H1 (cell line): Measurements from ENCODE around the gene OR14J1. TPM values are rescaled to one million over a fixed set of nuclear protein-coding genes. Genes with fewer than 3 reads are reported as not detected.

Experiments
- CTCF ChIA-PET: fragments of 300-600 bp; sonication (Branson Sonifier 250); formaldehyde crosslinking; loops from one replicate; lab custom pipeline; 2021; ENCODE audit not compliant: partially characterized antibody; lab: Charles Lee
- POLR2A ChIA-PET: fragments of 300-600 bp; sonication (Branson Sonifier 250); formaldehyde crosslinking; loops from one replicate; lab custom pipeline; 2021; ENCODE audit warnings: inconsistent platforms; ENCODE audit not compliant: partially characterized antibody; lab: Charles Lee
- DNase-seq, 2 experiments: peaks; one replicate each; pipeline versions ENCODE4 v3.0.0 to v3.0.0-alpha.2; 2010 to 2022; ENCODE audit warnings: low spot score in 2 of 2, low read depth in 1 of 2, mixed read lengths in 1 of 2
- FAIRE-seq: peaks from 2 replicates; lab custom pipeline; 2011; peaks lifted over from hg19 to GRCh38; lab: Jason Lieb, UNC
- H2AFZ ChIP-seq: 2 replicates; pipeline ENCODE4 v1.8.1; 2012; ENCODE audit warnings: low read length, inconsistent platforms
- H2AK5ac ChIP-seq: 2 replicates; pipeline ENCODE4 v1.6.1; 2013; ENCODE audit warnings: low read depth, low read length
- H2BK120ac ChIP-seq: replicated peaks from 2 replicates; pipeline ENCODE3; 2013; ENCODE audit warnings: low read depth, low read length, inconsistent platforms
- H2BK12ac ChIP-seq: 2 replicates; pipeline ENCODE4 v1.6.1; 2013; ENCODE audit warnings: low read depth, low read length
- H2BK15ac ChIP-seq: 2 replicates; pipeline ENCODE4 v1.6.1; 2013; ENCODE audit warnings: low read length
- H2BK20ac ChIP-seq: 2 replicates; pipeline ENCODE4 v1.6.1; 2013; ENCODE audit warnings: low read length
- H2BK5ac ChIP-seq: 2 replicates; pipeline ENCODE4 v1.6.1; 2013; ENCODE audit warnings: low read depth, low read length
- H3K14ac ChIP-seq: 2 replicates; pipeline ENCODE4 v1.6.1; 2013; ENCODE audit warnings: inconsistent platforms; ENCODE audit not compliant: insufficient read length
- H3K18ac ChIP-seq: 2 replicates; pipeline ENCODE4 v1.6.1; 2013; ENCODE audit warnings: low read length; ENCODE audit errors: extremely low read depth
- H3K23ac ChIP-seq: 2 replicates; pipeline ENCODE4 v1.6.1; 2013; ENCODE audit warnings: inconsistent platforms; ENCODE audit not compliant: insufficient read length
- H3K23me2 ChIP-seq: 2 replicates; pipeline ENCODE4 v1.6.1; 2013; ENCODE audit warnings: low read depth, low read length
- H3K27ac ChIP-seq: 2 replicates; pipeline ENCODE4 v1.6.1; 2011; ENCODE audit warnings: low read depth, low read length, inconsistent platforms
- H3K27me3 ChIP-seq, 4 experiments: replicated peaks in 1 of 4; 1 replicate in 1 of 4; 2 replicates in 3 of 4; pipeline versions ENCODE4 v1.6.1 to v1.8.1; 2011 to 2013; ENCODE audit warnings: low read length in 3 of 4, mild to moderate bottlenecking in 3 of 4, inconsistent platforms in 2 of 4, mixed read lengths in 2 of 4, moderate library complexity in 1 of 4; ENCODE audit not compliant: control insufficient read depth in 3 of 4, insufficient read depth in 3 of 4; ENCODE audit errors: extremely low read depth in 1 of 4
- H3K36me3 ChIP-seq, 4 experiments: 2 replicates each; pipeline versions ENCODE4 v1.6.1 to v1.8.1; 2011 to 2013; ENCODE audit warnings: mild to moderate bottlenecking in 4 of 4, low read length in 3 of 4, moderate library complexity in 2 of 4, control low read depth in 1 of 4, inconsistent platforms in 1 of 4; ENCODE audit not compliant: insufficient read depth in 4 of 4, control insufficient read depth in 2 of 4
- H3K4ac ChIP-seq: replicated peaks from 2 replicates; pipeline ENCODE3; 2013; ENCODE audit warnings: low read length, low read depth, mixed read lengths, inconsistent platforms; ENCODE audit not compliant: insufficient read length
- H3K4me1 ChIP-seq, 4 experiments: replicated peaks in 1 of 4; 1 replicate in 1 of 4; 2 replicates in 3 of 4; pipeline versions ENCODE4 v1.6.1 to v1.8.1; 2011 to 2013; ENCODE audit warnings: low read length in 3 of 4, inconsistent platforms in 2 of 4, mixed read lengths in 1 of 4; ENCODE audit not compliant: insufficient read depth in 4 of 4, control insufficient read depth in 3 of 4
- H3K4me2 ChIP-seq, 2 experiments: 2 replicates each; pipeline versions ENCODE4 v1.6.1 to v1.8.1; 2011 to 2013; ENCODE audit warnings: low read depth in 2 of 2, low read length in 2 of 2, control low read depth in 1 of 2, inconsistent platforms in 1 of 2, mild to moderate bottlenecking in 1 of 2; ENCODE audit not compliant: insufficient read depth in 1 of 2
- H3K4me3 ChIP-seq, 4 experiments: fragments of 200-600, 300-600 bp in 1 of 4; sonication (generic), shearing (Covaris generic), sonication (Bioruptor Twin) in 1 of 4; 2 replicates each; pipeline versions ENCODE4 v1.5.1 to v1.8.1; 2011 to 2016; ENCODE audit warnings: low read length in 4 of 4, low read depth in 3 of 4, control low read depth in 2 of 4, inconsistent platforms in 2 of 4, mild to moderate bottlenecking in 2 of 4, mixed read lengths in 1 of 4, moderate library complexity in 1 of 4; ENCODE audit not compliant: insufficient read depth in 2 of 4; ENCODE audit errors: extremely low read depth in 1 of 4
- H3K56ac ChIP-seq: replicated peaks from 2 replicates; pipeline ENCODE3; 2013; ENCODE audit warnings: low read depth, mild to moderate bottlenecking, mixed read lengths, low read length, inconsistent platforms; ENCODE audit not compliant: insufficient read length
- H3K79me1 ChIP-seq: 2 replicates; pipeline ENCODE4 v1.6.1; 2013; ENCODE audit warnings: low read depth, low read length, control low read depth
- H3K79me2 ChIP-seq, 2 experiments: 2 replicates each; pipeline versions ENCODE4 v1.6.1 to v1.8.1; 2012 to 2013; ENCODE audit warnings: low read length in 2 of 2, mild to moderate bottlenecking in 2 of 2, inconsistent platforms in 1 of 2; ENCODE audit not compliant: insufficient read depth in 2 of 2, control insufficient read depth in 1 of 2
- H3K9ac ChIP-seq, 4 experiments: replicated peaks in 1 of 4; 1 replicate in 1 of 4; 2 replicates in 3 of 4; pipeline versions ENCODE4 v1.6.1 to v1.8.1; 2011 to 2013; ENCODE audit warnings: low read depth in 3 of 4, low read length in 3 of 4, control low read depth in 2 of 4, mild to moderate bottlenecking in 2 of 4, moderate library complexity in 2 of 4, inconsistent platforms in 1 of 4; ENCODE audit errors: extremely low read depth in 1 of 4
- H3K9me3 ChIP-seq, 2 experiments: 2 replicates each; pipeline versions ENCODE4 v1.6.1 to v1.8.1; 2012 to 2013; ENCODE audit warnings: mild to moderate bottlenecking in 2 of 2, moderate library complexity in 2 of 2, control low read depth in 1 of 2, inconsistent platforms in 1 of 2, low read depth in 1 of 2, low read length in 1 of 2, mixed read lengths in 1 of 2; ENCODE audit not compliant: insufficient read depth in 2 of 2
- H4K20me1 ChIP-seq, 2 experiments: replicated peaks in 1 of 2; 2 replicates each; pipeline versions ENCODE3 to v1.8.1; 2011 to 2013; ENCODE audit warnings: inconsistent platforms in 2 of 2, low read length in 2 of 2, mild to moderate bottlenecking in 1 of 2; ENCODE audit not compliant: insufficient read depth in 2 of 2, control insufficient read depth in 1 of 2
- H4K5ac ChIP-seq: 2 replicates; pipeline ENCODE4 v1.6.1; 2013; ENCODE audit warnings: low read length, low read depth, mixed read lengths, inconsistent platforms; ENCODE audit not compliant: insufficient read length
- H4K8ac ChIP-seq: 2 replicates; pipeline ENCODE4 v1.8.0; 2013; ENCODE audit warnings: mild to moderate bottlenecking, moderate library complexity, low read length, inconsistent platforms; ENCODE audit not compliant: insufficient read depth; ENCODE audit errors: extremely low read depth
- H4K91ac ChIP-seq: replicated peaks from 2 replicates; pipeline ENCODE3; 2013; ENCODE audit warnings: low read length, mixed read lengths, inconsistent platforms; ENCODE audit not compliant: insufficient read length
- BCL11A ChIP-seq, 2 experiments: IDR thresholded peaks; one replicate each; pipeline ENCODE4 v1.6.1; 2011; ENCODE audit warnings: low read depth in 2 of 2, low read length in 2 of 2, mild to moderate bottlenecking in 2 of 2
- FOSL1 ChIP-seq: IDR thresholded peaks from 2 replicates; pipeline ENCODE4 v1.6.1; 2011; ENCODE audit warnings: mild to moderate bottlenecking, low read depth, low read length, moderate library complexity; ENCODE audit not compliant: insufficient read depth
- GTF2F1 ChIP-seq: IDR thresholded peaks from 2 replicates; pipeline ENCODE4 v1.6.1; 2012; ENCODE audit warnings: low read depth, low read length, improper control_type of control experiment, borderline replicate concordance
- HDAC6 ChIP-seq: IDR thresholded peaks from one replicate; pipeline ENCODE4 v1.7.1; 2012; ENCODE audit warnings: low read depth, mild to moderate bottlenecking, inconsistent platforms, low read length, moderate library complexity
- MAFK ChIP-seq: IDR thresholded peaks from 2 replicates; pipeline ENCODE4 v1.6.1; 2012; ENCODE audit warnings: low read depth, mild to moderate bottlenecking, improper control_type of control experiment, low read length
- WGBS, 2 experiments: shearing (Covaris generic) in 1 of 2; methylation state at CpG; one replicate each; pipeline versions ENCODE4 v1.1.6 to v1.1.7; 2013 to 2015; ENCODE audit warnings: low lambda C conversion rate in 2 of 2, mixed read lengths in 2 of 2, inconsistent platforms in 1 of 2, low coverage in 1 of 2, missing lambda C conversion rate in 1 of 2; ENCODE audit not compliant: insufficient replicate concordance in 2 of 2, insufficient coverage in 1 of 2, insufficient read length in 1 of 2; ENCODE audit errors: extremely low coverage in 1 of 2, missing lambda C conversion rate in 1 of 2; 5-methylcytosine and 5-hydroxymethylcytosine counted together
- polyA plus RNA-seq, 7 experiments: library from polyadenylated mRNA; depleted of rRNA in 3 of 7; stranded (reverse) in 5 of 7; unstranded in 2 of 7; fragments of >200 nt in 5 of 7; fragments of 200-250 nt in 2 of 7; gene quantifications; 1 replicate in 5 of 7; 2 replicates in 1 of 7; 4 replicates in 1 of 7; pipeline versions ENCODE4 v1.2.1 to v1.2.3, GENCODE V29; 2011 to 2013; ENCODE audit warnings: missing spikeins in 2 of 7, mixed read lengths in 2 of 7
- total RNA-seq: library from RNA; stranded (reverse); fragmentation: NEBNext Ultra II Directional; extraction: Animal tissue kit (Norgen Biotek cat#: 25700); gene quantifications from 2 replicates; pipeline ENCODE4 v1.2.1, GENCODE V29; 2021
- TF ChIP-seq, protein P1 (sequence below): IDR thresholded peaks from 2 replicates; pipeline ENCODE4 v1.6.1; 2011; ENCODE audit warnings: low read length, improper control_type of control experiment

OR14J1 gene
- total and polyA plus RNA-seq, 2 of the 8 experiments (the other 6 are each of a cell fraction or from before 2014, with no cell fraction given) = not detected

- no peaks in the 10 kb centered on the region for H3K23me2 ChIP-seq
- no peak overlapping the region for H3K9ac ChIP-seq
- ChIA-PET CTCF (no interaction called here), POLR2A (no interaction called here)
- no peaks in the 10 kb centered on the region for H3K9me3 ChIP-seq
- TF ChIP-seq MAFK (no peak), HDAC6 (no peak), GTF2F1 (no peak), FOSL1 (no peak), BCL11A (IDR thresholded peaks at IDR 0.05; ENCODE audit: low read depth in 2 of 2, low read length in 2 of 2) (no peak)
- TF ChIP-seq, protein P1, sequence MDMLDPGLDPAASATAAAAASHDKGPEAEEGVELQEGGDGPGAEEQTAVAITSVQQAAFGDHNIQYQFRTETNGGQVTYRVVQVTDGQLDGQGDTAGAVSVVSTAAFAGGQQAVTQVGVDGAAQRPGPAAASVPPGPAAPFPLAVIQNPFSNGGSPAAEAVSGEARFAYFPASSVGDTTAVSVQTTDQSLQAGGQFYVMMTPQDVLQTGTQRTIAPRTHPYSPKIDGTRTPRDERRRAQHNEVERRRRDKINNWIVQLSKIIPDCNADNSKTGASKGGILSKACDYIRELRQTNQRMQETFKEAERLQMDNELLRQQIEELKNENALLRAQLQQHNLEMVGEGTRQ = no peak
- FAIRE-seq (no peak), DNase-seq (no peak)
- H4K8ac ChIP-seq = no peak overlapping the region
- H3K4me2 ChIP-seq = no peak overlapping the region
- no peak overlapping the region for H2AK5ac ChIP-seq
- H3K23ac ChIP-seq = no peak overlapping the region
- H3K27ac ChIP-seq = no peak overlapping the region
- no peak overlapping the region for H3K18ac ChIP-seq
- no peaks in the 10 kb centered on the region for H3K27me3 ChIP-seq
- no peak overlapping the region for H3K14ac ChIP-seq
- H2BK5ac ChIP-seq = no peak overlapping the region
- no peaks in the 10 kb centered on the region for H3K4me1 ChIP-seq
- H2BK20ac ChIP-seq = no peak overlapping the region
- no peak overlapping the region for H2BK120ac ChIP-seq
- no peak overlapping the region for H4K5ac ChIP-seq
- H3K79me1 ChIP-seq = no peaks in the 10 kb centered on the region
- no peak overlapping the region for H3K4ac ChIP-seq
- H2BK15ac ChIP-seq = no peak overlapping the region
- H4K20me1 ChIP-seq = no peaks in the 10 kb centered on the region
- no peak overlapping the region for H3K4me3 ChIP-seq
- H3K36me3 ChIP-seq = no peaks in the 10 kb centered on the region
- no peak overlapping the region for H2AFZ ChIP-seq
- 89% methylated on average over 2 of the region's 2 CpGs; no CpG with 5 or more reads in 1 of the 2 experiments for WGBS, 2 experiments
- H3K79me2 ChIP-seq = no peaks in the 10 kb centered on the region
- H4K91ac ChIP-seq = no peak overlapping the region
- no peak overlapping the region for H2BK12ac ChIP-seq
- no peak overlapping the region for H3K56ac ChIP-seq
Measured at GRCh38 chr6:29336269-29336668, 34.8 kb downstream of the OR14J1 start.
